Lower lobe of right lung (tissue), 2 donors: Measurements from ENCODE around the gene SLC22A5. TPM values are rescaled to one million over a fixed set of nuclear protein-coding genes. Genes with fewer than 3 reads are reported as not detected.
A peak's percentile ranks its signal among the peaks of the same experiment; 100 is the strongest.

ENCODE experiments used
- ATAC-seq, 2 donors: fragments of 200-7000 bp; cut with Tn5 transposase; one replicate each; pipeline ENCODE4 v1.9.1; 2020 to 2022; ENCODE audit warnings: mild to moderate bottlenecking in 2 of 2, moderate library complexity in 2 of 2
- DNase-seq: peaks from one replicate; pipeline ENCODE4 v3.0.0-alpha.2; 2020
- H3K27ac ChIP-seq: fragments of 200-600 bp; one replicate; pipeline ENCODE4 v1.8.0; 2022
- H3K27me3 ChIP-seq: fragments of 200-600 bp; one replicate; pipeline ENCODE4 v1.8.0; 2022; ENCODE audit warnings: low read depth
- H3K36me3 ChIP-seq: fragments of 200-600 bp; one replicate; pipeline ENCODE4 v1.8.0; 2022; ENCODE audit warnings: mild to moderate bottlenecking
- H3K4me1 ChIP-seq: fragments of 200-600 bp; one replicate; pipeline ENCODE4 v1.8.0; 2022
- H3K4me3 ChIP-seq: fragments of 200-600 bp; one replicate; pipeline ENCODE4 v1.8.0; 2022; ENCODE audit warnings: mild to moderate bottlenecking
- H3K9me3 ChIP-seq: fragments of 200-600 bp; one replicate; pipeline ENCODE4 v1.8.0; 2022
- CTCF ChIP-seq: fragments of 200-600 bp; IDR thresholded peaks from one replicate; pipeline ENCODE4 v1.8.0; 2022; ENCODE audit warnings: antibody characterized with exemption, mild to moderate bottlenecking
- intact Hi-C: fragments of 100-400 bp; cut with DNase I; formaldehyde crosslinking; loops from one replicate; pipeline ENCODE4 v1.11.0; 2022
- total RNA-seq: library from RNA; stranded (reverse); fragmentation: NEBNext Ultra II Directional; extraction: Animal tissue kit (Norgen Biotek cat#: 25700); gene quantifications from one replicate; pipeline ENCODE4 v1.2.1, GENCODE V29; 2021
- donor health status: DM: no; HTN: yes; CAD: no; lungs with severe emphysema.

Gene SLC22A5
- total RNA-seq, 1 donor from 2014 or later, result 12.6 TPM

- Histone ChIP-seq H3K9me3 (no peaks in the 10 kb centered on the region), H3K4me1 (peaks cover 29% of the 10 kb centered on the region), H3K4me3 (no peak overlapping the region), H3K27me3 (no peaks in the 10 kb centered on the region), H3K27ac (no peak overlapping the region), H3K36me3 (no peaks in the 10 kb centered on the region)
- intact Hi-C loops, result no loop called here
- ATAC-seq (no peak), DNase-seq (no peak)
- TF ChIP-seq CTCF, result no peak
Measured at GRCh38 chr5:132405646-132406045, 36.1 kb downstream of the SLC22A5 start.

GRCh38 chr5:132406144-132406783, 36.8 kb downstream of the SLC22A5 start:
- no peak overlapping the region for H3K4me3 ChIP-seq
- no peak overlapping the region for H3K27ac ChIP-seq
- intact Hi-C loops, result no loop called here

GRCh38 chr5:132407970-132408369, 38.5 kb downstream of the SLC22A5 start:
- no peak for TF ChIP-seq CTCF
- peaks cover 47% of the 10 kb centered on the region for H3K4me1 ChIP-seq
- no peak overlapping the region for H3K4me3 ChIP-seq
- H3K9me3 ChIP-seq, result no peaks in the 10 kb centered on the region
- H3K36me3 ChIP-seq, result no peaks in the 10 kb centered on the region
- no peaks in the 10 kb centered on the region for H3K27me3 ChIP-seq
- intact Hi-C loops, result no loop called here
- H3K27ac ChIP-seq, result no peak overlapping the region
- no peak for DNase-seq
- no peak for ATAC-seq

More at GRCh38 chr5:132406144-132406783, 36.8 kb downstream of the SLC22A5 start:
- no peak for DNase-seq
- Histone ChIP-seq H3K36me3 (no peaks in the 10 kb centered on the region), H3K9me3 (no peaks in the 10 kb centered on the region), H3K4me1 (peaks cover 30% of the 10 kb centered on the region), H3K27me3 (no peaks in the 10 kb centered on the region)
- TF ChIP-seq CTCF, result no peak
- no peak for ATAC-seq

GRCh38 chr5:132408456-132408855, 38.9 kb downstream of the SLC22A5 start:
- ATAC-seq (no peak), DNase-seq (no peak)
- no peaks in the 10 kb centered on the region for H3K27me3 ChIP-seq
- H3K27ac ChIP-seq, result no peak overlapping the region
- no peak overlapping the region for H3K4me3 ChIP-seq
- intact Hi-C loops, result no loop called here
- TF ChIP-seq CTCF, result no peak
- H3K9me3 ChIP-seq, result no peaks in the 10 kb centered on the region
- no peaks in the 10 kb centered on the region for H3K36me3 ChIP-seq
- peaks cover 51% of the 10 kb centered on the region for H3K4me1 ChIP-seq

GRCh38 chr5:132408965-132409364, 39.5 kb downstream of the SLC22A5 start:
- Histone ChIP-seq H3K36me3 (no peaks in the 10 kb centered on the region), H3K9me3 (no peaks in the 10 kb centered on the region), H3K27ac (peak overlapping the region; percentile 99), H3K4me3 (no peak overlapping the region), H3K27me3 (no peaks in the 10 kb centered on the region), H3K4me1 (peaks cover 57% of the 10 kb centered on the region)
- DNase-seq (no peak), ATAC-seq (no peak)
- TF ChIP-seq CTCF, result no peak
- intact Hi-C loops, result no loop called here
